Gastrocnemius medialis (tissue), 4 donors: Measurements from ENCODE around the gene IFNG.

Source experiments
- CTCF ChIP-seq, 5 experiments: fragments of 450-650 bp in 3 of 5; fragments of 200-600 bp in 2 of 5; sonication (generic) in 2 of 5; IDR thresholded peaks in 4 of 5; conservative IDR thresholded peaks in 1 of 5; 1 replicate in 4 of 5; 2 replicates in 1 of 5; pipeline ENCODE4 v1.5.1; 2016 to 2019; ENCODE audit warnings: antibody characterized with exemption in 5 of 5, mild to moderate bottlenecking in 3 of 5, moderate library complexity in 3 of 5
- POLR2A ChIP-seq, 2 donors: fragments of 450-650 bp; IDR thresholded peaks; one replicate each; pipeline ENCODE4 v1.6.1; 2017; ENCODE audit warnings: antibody characterized with exemption in 2 of 2, mild to moderate bottlenecking in 2 of 2, moderate library complexity in 2 of 2

GRCh38 chr12:68109001-68109400 lies 50.5 kb downstream of the IFNG start:
- TF ChIP-seq CTCF (IDR thresholded peaks at IDR 0.05 in 4 of 5, conservative IDR thresholded peaks at IDR 0.05 in 1 of 5) (no peak), POLR2A (IDR thresholded peaks at IDR 0.05) (no peak)
